DMS 273 treated with DMSO at 0.1 percent for 48 hours (cell line): ENCODE measurements around the gene CARF.
"Not testable (repeated sequence)": the region's sequence is repeated elsewhere in the genome, so short reads cannot be mapped to it uniquely, and the experiment has no call there.

ENCODE experiments used
- DNase-seq: peaks from one replicate; lab custom pipeline; 2025; lab: John Stamatoyannopoulos, UW

The CARF gene

DNA sequence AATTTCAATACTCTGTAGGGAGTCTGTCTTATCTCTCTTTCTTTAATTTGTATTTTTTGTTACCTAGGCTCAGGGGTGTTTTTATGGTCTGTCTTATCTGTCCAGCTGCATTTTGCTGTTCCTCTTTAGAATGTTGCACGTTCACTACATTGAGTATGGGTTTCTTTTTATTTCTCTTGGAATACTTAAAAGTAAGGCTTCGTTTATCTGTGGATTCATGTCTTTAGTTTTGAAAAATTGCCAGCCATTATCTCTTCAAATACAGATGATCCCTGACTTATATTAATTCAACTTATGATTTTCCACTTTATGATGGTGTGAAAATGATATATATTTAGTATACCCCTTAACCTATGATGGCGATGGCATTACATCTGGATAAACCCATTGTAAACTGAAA, 26.9 kb downstream of the CARF start:
- no peak for DNase-seq

GRCh38 chr2:202941771-202942170, 29.7 kb downstream of the CARF start:
- no peak for DNase-seq

DNA sequence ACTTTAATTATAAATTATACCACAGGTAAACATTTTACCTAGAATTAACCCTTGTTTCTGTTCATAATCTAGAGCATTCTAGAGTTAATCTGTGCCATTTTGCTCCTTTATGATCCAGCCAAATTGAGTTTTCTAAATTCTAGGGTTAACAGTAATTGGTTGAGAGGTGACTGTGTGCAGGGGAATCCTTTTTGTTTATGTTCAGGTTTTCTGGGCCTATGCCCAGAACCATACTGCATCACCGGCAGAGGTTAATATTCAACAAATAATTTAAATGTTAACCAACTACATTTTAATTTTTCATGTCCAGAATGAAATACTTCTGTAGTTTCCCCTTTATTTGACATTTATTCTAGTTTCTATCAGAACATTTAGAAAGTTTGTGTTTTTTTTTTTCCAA, 32.3 kb downstream of the CARF start:
- DNase-seq = no peak

- DNase-seq = no peak
Measured at GRCh38 chr2:202944816-202945215, 32.7 kb downstream of the CARF start.

- no peak for DNase-seq
Measured at GRCh38 chr2:202945497-202945896, 33.4 kb downstream of the CARF start.

- DNase-seq = not testable (repeated sequence)
Measured at GRCh38 chr2:202949333-202949732, 37.3 kb downstream of the CARF start.

- DNase-seq = no peak
Measured at GRCh38 chr2:202950592-202950991, 38.5 kb downstream of the CARF start.

DNA sequence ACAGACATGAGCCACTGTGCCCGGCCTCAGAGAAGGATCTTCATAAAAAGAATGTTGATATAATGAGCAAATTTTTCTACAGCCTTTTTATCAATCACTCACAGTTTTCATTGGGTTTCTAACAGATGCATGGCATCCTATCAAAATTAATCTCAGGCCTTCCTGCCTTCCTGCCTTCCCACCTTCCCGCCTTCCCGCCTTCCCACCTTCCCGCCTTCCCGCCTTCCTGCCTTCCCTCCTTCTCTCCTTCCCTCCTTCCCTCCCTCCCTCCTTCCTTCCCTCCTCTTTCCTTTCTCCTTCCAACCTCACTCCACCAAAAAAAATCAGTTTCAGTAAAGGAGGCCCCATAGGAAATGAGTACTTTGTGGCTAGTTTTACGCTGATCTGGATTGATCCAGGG, 48.4 kb downstream of the CARF start:
- DNase-seq = no peak

DNA sequence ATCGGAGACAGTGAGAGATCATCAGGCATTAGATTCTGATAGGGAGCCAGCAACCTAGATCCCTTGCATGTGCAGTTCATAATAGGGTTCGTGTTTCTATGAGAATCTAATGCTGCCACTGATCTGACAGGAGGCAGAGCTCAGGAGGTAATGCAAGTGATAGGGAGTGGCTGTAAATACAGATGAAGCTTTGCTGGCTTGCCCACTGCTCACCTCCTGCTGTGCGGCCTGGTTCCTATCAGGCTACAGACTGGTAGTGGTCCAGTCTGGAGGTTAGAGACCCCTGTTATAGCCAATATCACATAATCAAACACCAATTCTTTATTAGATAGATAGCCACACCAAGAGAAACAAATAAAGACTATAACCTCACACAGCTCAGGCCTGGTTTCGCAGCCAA, 51.6 kb downstream of the CARF start:
- DNase-seq = no peak

GRCh38 chr2:202965810-202966460, 53.9 kb downstream of the CARF start:
- no peak for DNase-seq

DNA sequence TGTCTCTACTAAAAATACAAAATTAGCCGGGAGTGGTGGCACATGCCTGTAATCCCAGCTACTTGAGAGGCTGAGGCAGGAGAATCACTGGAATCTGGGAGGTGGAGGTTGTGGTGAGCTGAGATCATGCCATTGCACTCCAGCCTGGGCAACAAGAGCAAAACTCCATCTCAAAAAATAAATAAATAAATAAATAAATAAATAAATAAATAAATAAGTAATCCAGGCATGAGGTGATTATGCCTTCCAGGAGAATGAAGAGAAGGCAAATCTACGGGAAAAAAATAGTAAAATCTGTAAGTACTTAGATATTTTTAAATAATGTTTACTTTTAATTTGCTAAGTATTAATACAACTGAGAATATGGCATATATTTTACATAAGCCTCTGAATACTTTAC, 57.3 kb downstream of the CARF start:
- not testable (repeated sequence) for DNase-seq

DNA sequence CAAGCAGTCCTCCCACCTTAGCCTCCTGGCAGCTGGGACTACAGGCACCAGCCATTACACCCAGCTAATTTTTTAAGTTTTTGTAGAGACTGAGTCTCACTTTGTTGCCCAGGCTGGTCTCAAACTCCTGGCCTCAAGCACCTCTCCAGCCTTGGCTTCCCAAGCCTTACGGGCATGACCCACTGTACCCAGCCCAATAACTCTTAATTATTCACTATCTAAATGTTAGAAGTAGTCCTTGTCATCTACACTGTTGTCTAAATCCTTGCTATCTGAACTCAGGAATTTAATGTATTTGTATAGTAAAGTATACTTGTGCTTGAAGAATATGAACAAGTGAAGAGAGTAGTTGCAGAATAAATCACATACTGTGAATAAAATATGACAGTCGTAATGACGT, 64.7 kb downstream of the CARF start:
- no peak for DNase-seq

DNA sequence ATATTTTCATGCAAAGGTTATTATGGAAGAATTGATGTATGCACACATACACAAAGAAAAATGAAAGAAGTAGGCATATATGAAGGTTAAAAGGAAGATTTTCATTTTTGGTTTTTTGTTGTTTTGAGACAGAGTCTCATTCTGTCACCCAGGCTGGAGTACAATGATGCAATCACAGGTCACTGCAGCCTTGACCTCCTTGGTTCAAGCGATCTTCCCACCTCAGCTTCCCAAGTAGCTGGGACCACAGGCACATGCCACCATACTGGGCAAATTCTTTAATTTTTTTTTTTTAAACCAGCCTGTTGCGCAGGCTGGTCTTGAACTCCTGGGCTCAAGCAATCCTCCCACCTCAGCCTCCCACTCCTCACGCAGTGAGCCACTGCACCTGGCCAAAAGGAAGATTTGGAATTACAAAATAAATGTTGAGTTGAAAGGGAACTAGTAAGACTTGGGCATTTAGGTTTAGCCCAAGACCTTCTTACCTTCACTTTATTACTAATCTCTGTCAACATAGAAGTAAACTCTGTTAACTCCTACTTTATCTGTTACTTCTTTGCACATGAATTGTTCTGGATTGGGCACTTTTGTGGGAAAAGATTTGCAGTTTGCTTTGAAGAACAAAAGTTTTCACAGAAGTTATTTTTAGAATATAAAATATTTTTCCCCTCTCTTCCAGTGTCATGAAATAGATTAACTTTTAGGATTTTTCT, 70.9 kb downstream of the CARF start:
- DNase-seq = no peak

GRCh38 chr2:202989749-202990148, 77.7 kb downstream of the CARF start:
- DNase-seq = no peak

- DNase-seq = no peak
Measured at GRCh38 chr2:202990501-202990900, 78.4 kb downstream of the CARF start.

DNA sequence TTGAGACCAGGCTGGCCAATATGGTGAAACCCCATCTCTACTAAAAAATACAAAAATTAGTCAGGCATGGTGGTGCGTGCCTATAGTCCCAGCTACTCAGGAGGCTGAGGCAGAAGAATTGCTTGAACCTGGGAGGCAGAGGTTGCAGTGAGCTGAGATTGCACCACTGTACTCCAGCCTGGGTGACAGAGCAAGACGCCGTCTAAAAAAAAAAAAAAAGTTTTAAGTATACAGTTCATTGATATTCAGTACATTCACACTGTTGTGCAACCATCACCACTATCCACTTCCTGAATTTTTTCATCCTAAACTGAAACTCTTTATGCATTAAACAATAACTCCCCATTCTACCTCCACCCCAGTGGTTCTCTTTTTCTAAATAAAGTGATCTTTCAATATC, 85.0 kb downstream of the CARF start:
- not testable (repeated sequence) for DNase-seq

DNA sequence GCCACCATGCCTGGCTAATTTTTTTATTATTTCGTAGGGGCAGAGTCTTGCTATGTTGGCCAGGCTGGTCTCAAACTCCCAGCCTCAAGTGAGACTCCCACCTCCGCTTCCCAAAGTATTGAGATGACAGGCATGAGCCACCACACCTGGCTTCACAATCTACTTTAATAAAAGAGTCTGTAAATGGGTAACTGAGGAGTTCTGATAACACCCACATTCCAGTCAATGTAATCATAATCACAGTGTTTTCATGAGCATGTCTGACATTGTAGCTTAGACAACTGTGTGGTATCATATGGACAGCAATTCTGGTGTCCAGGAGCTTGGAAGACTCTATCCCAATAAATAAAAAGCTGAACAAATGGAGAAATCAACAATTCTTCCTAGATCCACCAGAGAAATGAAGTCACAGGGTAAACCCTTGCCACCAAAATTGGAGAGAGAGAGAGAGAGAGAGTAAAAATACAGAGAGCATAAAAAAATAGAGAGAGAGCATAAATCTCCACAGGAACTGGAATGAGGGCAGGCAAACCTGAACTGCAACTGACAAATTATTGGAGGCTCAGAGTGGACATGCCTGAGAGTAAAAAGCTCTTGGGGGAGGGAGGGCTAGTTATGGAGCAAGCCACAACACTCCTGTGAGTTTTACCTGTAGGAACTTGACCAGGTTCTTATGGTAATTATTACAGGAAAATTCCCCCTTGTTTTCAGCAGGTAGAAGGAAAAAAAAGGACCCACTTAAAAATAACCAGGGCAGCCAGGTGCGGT, 90.2 kb downstream of the CARF start:
- no peak for DNase-seq

DNA sequence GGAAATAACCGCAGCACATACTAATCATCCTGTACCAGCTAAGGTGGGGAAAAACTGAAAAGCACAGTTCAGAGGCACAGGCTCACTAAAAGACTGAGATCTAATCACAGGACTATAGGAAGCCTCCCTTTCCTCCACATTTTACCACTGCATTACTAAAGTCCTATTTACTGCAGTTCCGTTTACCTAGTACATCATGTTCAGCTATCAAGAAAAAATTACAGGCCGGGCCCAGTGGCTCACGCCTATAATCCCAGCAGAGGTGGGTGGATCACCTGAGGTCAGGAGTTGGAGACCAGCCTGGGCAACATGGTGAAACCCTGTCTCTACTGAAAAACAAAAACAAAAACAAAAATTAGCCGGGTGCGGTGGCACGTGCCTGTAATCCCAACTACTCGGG, 91.6 kb downstream of the CARF start:
- DNase-seq = no peak

DNA sequence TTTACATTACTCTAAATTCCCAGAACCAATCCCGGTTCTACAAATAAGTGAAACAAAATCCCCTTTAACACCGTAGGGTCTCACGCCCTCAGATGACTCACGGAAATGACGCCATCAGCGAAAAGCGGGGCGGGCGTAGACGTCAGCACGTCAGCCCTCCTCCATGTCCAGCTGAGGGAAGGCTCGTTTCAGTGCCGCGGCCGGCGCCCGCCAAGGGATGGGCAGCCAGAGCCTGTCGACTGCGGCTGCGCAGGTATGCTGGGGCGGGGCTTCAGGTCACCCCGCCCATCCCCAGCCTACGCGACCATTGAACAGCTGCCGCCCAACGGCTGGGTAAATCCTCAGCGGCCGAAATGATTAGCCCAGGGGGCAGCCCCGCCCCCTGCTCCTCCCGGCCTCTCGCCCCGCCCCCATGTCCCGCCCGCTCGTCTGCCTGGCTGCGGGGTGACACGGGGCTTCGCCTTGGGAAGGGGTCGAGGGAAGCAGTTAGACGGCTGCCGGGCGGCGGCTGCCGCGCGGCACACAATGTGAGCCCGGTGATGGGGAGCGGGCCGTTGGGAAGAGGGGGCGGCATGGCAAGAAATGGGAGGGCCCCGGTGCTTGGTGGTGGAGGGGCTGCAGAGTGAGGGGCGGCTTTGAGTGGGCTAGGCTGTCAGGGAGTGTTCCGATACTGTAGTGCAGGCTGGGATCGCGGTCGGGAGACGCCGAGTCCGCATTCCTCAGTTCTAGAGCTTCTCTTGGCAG, 102.6 kb downstream of the CARF start, which contains the start of gene NBEAL1:
Gene NBEAL1 (plus strand): TSS at position 420 of the 744 bp plus-strand sequence. CDS start 1,510 bp downstream, outside the sequence.
- DNase-seq = peak; percentile 91

GRCh38 chr2:203016716-203017115, 104.6 kb downstream of the CARF start:
- no peak for DNase-seq

DNA sequence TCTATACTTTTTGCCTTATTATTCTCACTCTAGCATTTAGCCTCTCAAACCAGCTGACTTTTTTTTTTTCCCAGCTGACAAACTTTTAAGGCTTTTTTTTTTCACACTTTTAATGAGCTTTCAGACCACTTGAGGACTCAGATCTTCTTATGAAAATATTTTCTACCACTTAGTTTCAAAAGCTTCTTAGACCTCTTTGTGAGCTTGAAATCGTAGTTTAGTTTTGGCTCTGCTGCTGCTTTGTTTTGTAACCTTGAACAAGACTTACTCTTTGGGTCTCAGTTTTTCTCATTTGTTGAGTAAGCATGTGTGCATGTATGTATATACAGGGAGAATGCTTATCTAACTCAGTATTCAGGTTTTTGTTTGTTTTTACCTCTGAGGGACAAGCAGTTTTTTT, 106.1 kb downstream of the CARF start:
- DNase-seq = no peak

DNA sequence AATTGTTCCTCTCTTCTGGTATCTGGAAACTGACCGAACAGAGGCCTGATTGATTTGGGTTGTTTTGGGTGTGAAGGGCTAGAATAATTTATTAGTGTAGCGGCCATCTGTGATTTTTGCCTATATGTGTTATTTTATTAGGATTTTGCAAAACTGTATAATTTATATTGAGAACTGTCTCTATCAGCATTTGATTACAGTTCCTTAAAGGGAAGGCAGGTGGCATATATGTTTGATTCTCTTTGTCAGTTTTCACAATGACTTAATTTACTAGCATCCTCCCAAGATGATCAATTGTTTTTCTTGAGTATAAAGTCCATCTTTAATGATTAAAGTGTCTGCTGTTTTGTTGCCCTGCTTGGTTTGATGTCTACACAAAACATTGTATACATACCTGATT, 107.1 kb downstream of the CARF start:
- no peak for DNase-seq
